Neural progenitor cell (in vitro differentiated cells): ENCODE measurements around the gene KDM6B. TPM values are rescaled to one million over a fixed set of nuclear protein-coding genes. Genes with fewer than 3 reads are reported as not detected.

Source experiments
- DNase-seq: peaks from one replicate; pipeline ENCODE4 v3.0.0-alpha.2; 2016; ENCODE audit warnings: low spot score
- H2AFZ ChIP-seq: fragments of 200-600 bp; sonication (generic); replicated peaks from 2 replicates; pipeline ENCODE4 v1.6.1; 2016; ENCODE audit warnings: antibody characterized with exemption
- H3F3A ChIP-seq: fragments of 200-600 bp; sonication (generic); 2 replicates; pipeline ENCODE4 v1.6.1; 2016; ENCODE audit warnings: antibody characterized with exemption, low read depth
- H3K27ac ChIP-seq: fragments of 200-600 bp; sonication (generic); 2 replicates; pipeline ENCODE4 v1.5.1; 2016; ENCODE audit warnings: mild to moderate bottlenecking
- H3K27me3 ChIP-seq: fragments of 200-600 bp; sonication (generic); 2 replicates; pipeline ENCODE4 v1.6.1; 2016; ENCODE audit warnings: mild to moderate bottlenecking, moderate library complexity
- H3K36me3 ChIP-seq: fragments of 200-600 bp; sonication (generic); 2 replicates; pipeline ENCODE4 v1.5.1; 2016
- H3K4me1 ChIP-seq: fragments of 200-600 bp; sonication (generic); 2 replicates; pipeline ENCODE4 v1.6.1; 2016; ENCODE audit warnings: mixed run types
- H3K4me2 ChIP-seq: fragments of 200-600 bp; sonication (generic); 2 replicates; pipeline ENCODE4 v1.6.1; 2016
- H3K4me3 ChIP-seq: fragments of 200-600 bp; sonication (generic); 2 replicates; pipeline ENCODE4 v1.5.1; 2016
- H3K79me2 ChIP-seq: fragments of 200-600 bp; sonication (generic); 2 replicates; pipeline ENCODE4 v1.6.1; 2016; ENCODE audit warnings: low read depth
- H3K9ac ChIP-seq: fragments of 200-600 bp; sonication (generic); 2 replicates; pipeline ENCODE4 v1.6.1; 2016
- H3K9me3 ChIP-seq: fragments of 200-600 bp; sonication (generic); 2 replicates; pipeline ENCODE4 v1.5.1; 2016; ENCODE audit warnings: low read depth
- H4K20me1 ChIP-seq: fragments of 200-600 bp; sonication (generic); 2 replicates; pipeline ENCODE4 v1.6.1; 2016; ENCODE audit warnings: low read depth
- H3K27ac Mint-ChIP-seq: 3 replicates; pipeline ENCODE4 v1.8.0; 2021; ENCODE audit warnings: mixed read lengths
- H3K27me3 Mint-ChIP-seq: 2 replicates; pipeline ENCODE4 v1.8.0; 2022; ENCODE audit warnings: low read depth, mild to moderate bottlenecking, inconsistent platforms, moderate library complexity, mixed read lengths; ENCODE audit not compliant: insufficient read depth
- H3K36me3 Mint-ChIP-seq: 3 replicates; pipeline ENCODE4 v1.8.0; 2021; ENCODE audit warnings: mixed read lengths
- H3K4me1 Mint-ChIP-seq: 3 replicates; pipeline ENCODE4 v1.8.0; 2021; ENCODE audit warnings: mixed read lengths
- H3K4me3 Mint-ChIP-seq: 3 replicates; pipeline ENCODE4 v1.8.0; 2021; ENCODE audit warnings: mild to moderate bottlenecking, moderate library complexity, mixed read lengths
- H3K9me3 Mint-ChIP-seq: 3 replicates; pipeline ENCODE4 v1.8.0; 2020; ENCODE audit warnings: mixed read lengths
- CTCF ChIP-seq: fragments of 200-600 bp; sonication (generic); IDR thresholded peaks from 2 replicates; pipeline ENCODE4 v1.5.1; 2017; ENCODE audit warnings: antibody characterized with exemption, mild to moderate bottlenecking
- EZH2 ChIP-seq: fragments of 200-600 bp; sonication (generic); IDR thresholded peaks from 2 replicates; pipeline ENCODE4 v1.6.1; 2017; ENCODE audit warnings: antibody characterized with exemption, mild to moderate bottlenecking, moderate library complexity
- EZH2phosphoT487 ChIP-seq: fragments of 200-600 bp; sonication (generic); IDR thresholded peaks from 2 replicates; pipeline ENCODE4 v1.6.1; 2017; ENCODE audit warnings: antibody characterized with exemption
- total RNA-seq: library from RNA; depleted of rRNA; stranded (reverse); fragments of >200 nt; gene quantifications from 2 replicates; pipeline ENCODE4 v1.2.3, GENCODE V29; 2015; ENCODE audit warnings: low replicate concordance

KDM6B gene
- total RNA-seq, 1 donor from 2014 or later: 12.3 TPM

GRCh38 chr17:7843257-7843535, 9.2 kb downstream of the KDM6B start:
- H3K4me3 Mint-ChIP-seq: peak overlapping the region; percentile 95
- Histone ChIP-seq H2AFZ (no peak overlapping the region), H3K27ac (no peak overlapping the region), H3F3A (peaks cover 57% of the 10 kb centered on the region), H3K4me1 (peaks cover 32% of the 10 kb centered on the region), H3K27me3 (no peaks in the 10 kb centered on the region), H3K4me3 (peak overlapping the region; percentile 76), H3K9ac (no peak overlapping the region), H3K4me2 (peak overlapping the region; percentile 99), H3K36me3 (no peaks in the 10 kb centered on the region), H4K20me1 (peaks cover 96% of the 10 kb centered on the region), H3K79me2 (peaks cover 67% of the 10 kb centered on the region), H3K9me3 (no peaks in the 10 kb centered on the region)
- peaks cover 46% of the 10 kb centered on the region for H3K4me1 Mint-ChIP-seq
- H3K36me3 Mint-ChIP-seq: peaks cover 10% of the 10 kb centered on the region
- DNase-seq: no peak
- TF ChIP-seq EZH2 (no peak), CTCF (no peak), EZH2phosphoT487 (no peak)
- H3K27me3 Mint-ChIP-seq: peaks cover 8% of the 10 kb centered on the region
- peak overlapping the region; percentile 95 for H3K27ac Mint-ChIP-seq
- no peaks in the 10 kb centered on the region for H3K9me3 Mint-ChIP-seq

GRCh38 chr17:7843536-7844291, 9.7 kb downstream of the KDM6B start:
- peak overlapping the region; percentile 68 for H3K27ac Mint-ChIP-seq

GRCh38 chr17:7844292-7845154, 10.5 kb downstream of the KDM6B start:
- peak; percentile 95 for DNase-seq
- Histone ChIP-seq H3K79me2 (peaks cover 56% of the 10 kb centered on the region), H3K4me1 (peaks cover 23% of the 10 kb centered on the region), H4K20me1 (peaks cover 98% of the 10 kb centered on the region), H3K9me3 (no peaks in the 10 kb centered on the region), H3K27ac (no peak overlapping the region), H3K36me3 (no peaks in the 10 kb centered on the region), H3F3A (peaks cover 49% of the 10 kb centered on the region), H2AFZ (no peak overlapping the region), H3K9ac (no peak overlapping the region), H3K4me3 (peak overlapping the region; percentile 76), H3K4me2 (peak overlapping the region; percentile 99), H3K27me3 (no peaks in the 10 kb centered on the region)
- Mint-ChIP-seq H3K4me3 (peak overlapping the region; percentile 95), H3K27me3 (peaks cover 6% of the 10 kb centered on the region), H3K4me1 (peaks cover 34% of the 10 kb centered on the region), H3K9me3 (no peaks in the 10 kb centered on the region), H3K36me3 (peaks cover 11% of the 10 kb centered on the region), H3K27ac (peak overlapping the region; percentile 66)
- no peak for TF ChIP-seq EZH2phosphoT487
- TF ChIP-seq EZH2: no peak
- TF ChIP-seq CTCF: no peak

More at GRCh38 chr17:7843536-7844291, 9.7 kb downstream of the KDM6B start:
- H3K79me2 ChIP-seq: peaks cover 64% of the 10 kb centered on the region
- H3K9me3 Mint-ChIP-seq: no peaks in the 10 kb centered on the region
- H3K9ac ChIP-seq: no peak overlapping the region
- no peaks in the 10 kb centered on the region for H3K27me3 ChIP-seq
- peaks cover 30% of the 10 kb centered on the region for H3K4me1 ChIP-seq
- H3F3A ChIP-seq: peaks cover 54% of the 10 kb centered on the region
- peak overlapping the region; percentile 99 for H3K4me2 ChIP-seq
- H4K20me1 ChIP-seq: peaks cover 98% of the 10 kb centered on the region
- H3K27ac ChIP-seq: no peak overlapping the region
- H3K9me3 ChIP-seq: no peaks in the 10 kb centered on the region
- no peak overlapping the region for H2AFZ ChIP-seq
- H3K36me3 Mint-ChIP-seq: peaks cover 11% of the 10 kb centered on the region
- peak overlapping the region; percentile 76 for H3K4me3 ChIP-seq
- H3K4me3 Mint-ChIP-seq: peak overlapping the region; percentile 95
- peaks cover 42% of the 10 kb centered on the region for H3K4me1 Mint-ChIP-seq
- DNase-seq: peak; percentile 96
- H3K27me3 Mint-ChIP-seq: peaks cover 8% of the 10 kb centered on the region
- TF ChIP-seq EZH2 (peak; percentile 24), EZH2phosphoT487 (no peak)
- H3K36me3 ChIP-seq: no peaks in the 10 kb centered on the region
